ENCODE data around the gene FAM107A.
A peak's percentile ranks its signal among the peaks of the same experiment; 100 is the strongest.
"Not testable (repeated sequence)": the region's sequence is repeated elsewhere in the genome, so short reads cannot be mapped to it uniquely, and the experiment has no call there.

Gene FAM107A

DNA sequence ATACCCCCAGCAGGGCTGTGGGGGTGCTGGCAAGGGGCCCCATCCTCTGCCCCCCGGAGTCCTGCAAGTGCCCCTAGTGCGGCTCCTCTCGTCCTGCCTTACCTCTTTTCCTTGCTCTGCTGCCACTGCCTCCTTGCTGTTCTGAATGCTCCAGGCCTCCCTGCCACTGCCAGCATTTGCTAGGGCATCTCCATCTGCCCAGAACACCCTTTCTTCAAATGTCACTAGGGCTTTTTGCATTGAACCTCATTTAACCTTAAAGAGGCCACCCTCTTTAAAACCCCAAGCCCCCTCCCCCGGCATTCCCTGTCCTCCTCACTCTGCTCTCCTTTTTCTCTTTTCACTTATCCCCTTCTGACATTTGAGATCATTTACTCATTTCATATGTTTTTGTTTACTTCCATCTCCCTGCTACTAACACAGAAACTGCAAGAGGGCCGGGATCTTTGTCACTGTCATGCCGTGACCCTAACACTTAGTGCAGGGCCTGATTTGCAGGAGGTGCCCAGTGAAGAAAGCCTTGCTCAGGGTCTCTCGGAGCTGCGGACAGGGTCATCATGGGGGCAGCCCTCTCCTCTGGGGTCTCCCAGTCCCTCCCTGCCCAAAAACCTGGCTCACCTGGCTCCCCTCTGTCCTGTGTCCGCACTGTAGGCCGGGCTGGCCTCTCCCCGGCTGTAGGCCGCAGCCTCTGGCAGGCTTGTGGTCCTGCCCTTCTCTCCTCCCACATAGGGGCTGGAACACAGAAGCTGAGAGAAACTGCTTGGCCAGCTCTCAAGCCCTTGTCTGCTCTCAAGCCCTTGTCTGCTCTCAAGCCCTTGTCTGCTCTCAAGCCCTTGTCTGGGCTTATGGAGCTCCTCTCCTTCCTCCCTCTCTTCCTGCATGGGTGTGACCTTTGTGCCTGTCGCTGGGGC lies 40.4 kb downstream of the FAM107A start, which contains the start of gene ACOX2:
Gene ACOX2, minus strand, starts transcription at position 690 of the 911 bp plus-strand sequence. CDS start 2,084 bp downstream, outside the sequence.
- no peak for DNase-seq (ENCODE audit: low spot score)

DNA sequence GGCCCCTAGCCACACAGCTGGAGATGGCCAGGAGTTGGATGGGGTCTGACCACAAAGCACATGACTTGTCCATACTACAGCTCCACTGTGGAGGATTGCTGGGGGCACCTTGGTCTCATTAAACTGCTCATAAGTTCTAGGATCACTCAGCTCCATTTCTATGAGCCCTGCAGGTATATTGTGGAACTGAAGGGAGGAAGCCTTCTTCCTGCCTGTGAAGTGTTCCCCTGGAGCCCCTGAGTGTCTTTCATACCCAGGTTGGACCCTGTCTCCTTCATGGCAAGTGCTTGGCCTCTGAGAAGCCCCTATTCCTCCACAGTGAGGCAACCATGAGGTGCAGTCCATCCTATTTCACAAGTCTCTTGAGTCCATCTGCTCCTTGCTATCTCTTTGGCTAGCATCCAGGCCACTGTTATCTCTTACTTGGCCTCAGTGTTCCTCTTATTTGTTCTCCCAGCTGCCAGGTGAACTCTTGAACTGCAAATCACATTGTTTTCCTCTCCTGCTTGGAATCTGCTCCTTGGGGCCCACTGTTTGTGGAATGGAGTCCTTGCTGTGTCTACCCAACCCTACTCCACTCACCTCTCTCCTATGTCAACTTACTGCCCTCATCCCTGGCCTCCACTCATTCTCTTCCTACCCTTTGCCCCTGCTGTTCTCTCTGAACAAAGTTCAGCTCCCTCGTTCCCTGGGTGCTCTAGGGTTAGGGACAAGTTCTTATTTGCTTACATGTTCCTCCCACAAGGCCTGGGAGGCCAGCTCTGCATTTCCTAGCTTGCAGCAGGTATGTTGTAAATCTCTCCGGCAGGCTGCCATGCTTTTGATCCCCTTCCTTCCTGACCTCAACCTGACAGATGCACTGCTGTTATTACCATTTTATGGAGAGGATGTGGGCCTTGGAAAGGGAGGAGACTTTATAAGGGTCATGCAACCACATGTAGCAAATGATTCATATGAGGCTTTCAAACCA lies 41.4 kb downstream of the FAM107A start:
- DNase-seq (ENCODE audit: low spot score): no peak

DNA sequence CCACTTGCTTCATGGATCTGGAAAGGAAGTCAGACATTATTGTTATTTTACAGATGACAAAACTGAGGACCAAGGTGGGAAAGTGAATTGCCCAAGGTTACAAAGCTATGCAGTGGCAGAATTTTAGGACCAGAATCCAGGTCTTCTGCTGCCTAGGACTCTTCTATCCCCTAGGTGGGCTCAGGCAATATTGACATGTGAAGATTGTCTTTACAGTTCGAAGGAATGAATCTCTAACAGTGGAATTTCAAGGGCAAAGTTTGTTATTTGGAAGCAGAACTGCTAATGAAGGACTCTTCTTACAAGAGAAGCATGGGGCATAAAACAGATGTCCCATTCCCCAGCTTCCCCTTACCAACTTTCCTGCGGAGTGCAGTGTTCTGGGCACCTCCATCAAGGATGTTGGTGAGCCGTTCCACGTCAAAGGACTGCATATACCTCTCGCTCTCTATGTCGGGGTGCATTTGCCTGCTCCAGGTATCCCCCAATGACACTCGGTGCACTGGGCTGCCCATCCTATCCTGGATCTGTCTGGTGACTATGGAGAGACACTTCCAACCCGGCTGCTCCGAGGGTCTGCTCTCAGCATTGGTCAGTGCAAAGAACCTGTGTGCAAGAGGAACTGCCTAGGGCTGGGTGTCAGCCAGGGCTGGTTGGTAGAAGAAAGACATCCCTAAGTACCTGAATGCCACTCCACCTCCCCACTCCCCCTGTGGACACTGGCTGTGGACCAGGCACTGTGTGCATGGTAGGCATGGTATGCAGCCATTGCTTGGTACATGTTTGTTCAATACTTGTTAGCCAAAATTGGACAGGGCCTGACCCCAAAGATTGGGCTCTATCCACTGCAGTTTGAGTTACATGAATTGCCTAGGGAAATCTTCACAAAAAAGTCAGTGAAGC lies 42.3 kb downstream of the FAM107A start:
- DNase-seq (ENCODE audit: low spot score): no peak

DNA sequence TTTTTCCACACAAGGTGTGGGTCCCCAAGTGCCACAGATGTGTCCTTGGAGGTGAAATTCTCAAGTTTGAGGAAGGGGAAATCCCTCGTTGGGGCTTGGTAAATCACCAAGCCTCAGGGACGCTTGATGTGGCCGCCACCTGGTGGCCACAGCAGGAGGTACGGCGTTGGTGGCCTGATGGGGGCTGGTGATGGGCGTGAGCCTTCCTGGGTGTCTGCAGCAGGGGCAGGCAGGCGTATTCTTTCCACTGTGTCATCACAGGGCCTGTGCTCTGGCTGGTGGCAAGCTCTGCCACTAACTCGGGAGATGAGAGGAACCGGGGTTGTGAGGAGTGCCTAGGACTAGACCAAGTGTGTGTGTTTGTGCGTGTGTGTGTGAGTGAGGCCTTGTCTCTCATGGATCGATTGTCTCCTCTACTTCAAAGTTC lies 44.4 kb downstream of the FAM107A start:
- DNase-seq (ENCODE audit: low spot score): peak; percentile 87

GRCh38 chr3:58531956-58532355 lies 45.2 kb downstream of the FAM107A start:
- DNase-seq (ENCODE audit: low spot score): peak; percentile 17

DNA sequence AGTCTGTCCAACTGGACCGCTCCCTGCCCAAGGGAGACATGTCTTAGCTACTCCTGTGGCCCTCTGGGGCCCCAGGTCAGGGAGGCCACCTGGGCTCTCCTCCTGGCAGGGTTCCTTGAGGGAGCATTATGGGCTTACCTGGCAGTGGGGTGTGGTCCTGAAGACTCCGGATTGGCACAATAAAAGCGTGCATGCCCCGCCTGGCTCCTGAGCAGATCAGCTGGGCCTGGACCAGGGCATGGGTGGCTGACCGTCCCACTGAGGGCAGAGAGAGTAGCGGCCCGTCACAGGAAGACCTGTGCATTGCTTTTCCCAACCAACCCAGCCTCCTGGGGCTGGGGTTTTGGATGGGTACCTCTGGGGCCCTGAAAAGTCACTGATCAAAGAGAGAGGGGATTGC lies 45.6 kb downstream of the FAM107A start:
- no peak for DNase-seq (ENCODE audit: low spot score)

DNA sequence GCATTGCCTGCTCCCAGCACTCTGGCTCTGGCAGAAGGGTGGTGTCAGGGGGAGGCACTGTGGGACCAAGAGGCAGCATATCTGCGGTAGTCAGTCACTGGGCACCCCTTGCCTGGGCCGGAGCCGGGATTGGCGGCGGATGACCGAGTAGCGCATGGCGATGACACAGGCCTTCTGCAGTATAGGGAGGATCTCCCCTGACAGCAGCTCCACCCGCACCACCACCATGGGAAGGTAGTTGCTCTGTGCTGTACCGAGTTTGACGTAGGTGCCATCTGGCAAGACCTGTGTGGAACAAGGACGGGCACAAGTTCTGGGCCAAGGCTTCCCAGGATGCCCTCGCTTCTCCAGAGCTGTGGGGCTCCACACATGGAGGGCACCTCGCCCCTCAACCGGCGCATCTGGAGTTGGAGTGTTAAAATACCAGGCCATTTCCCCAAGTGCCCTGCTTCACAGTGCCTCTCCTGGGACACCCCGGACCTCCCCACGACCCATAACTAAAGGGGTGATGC lies 46.8 kb downstream of the FAM107A start:
- no peak for DNase-seq (ENCODE audit: low spot score)

GRCh38 chr3:58529516-58530353 lies 47.5 kb downstream of the FAM107A start:
- DNase-seq (ENCODE audit: low spot score): peak; percentile 9

DNA sequence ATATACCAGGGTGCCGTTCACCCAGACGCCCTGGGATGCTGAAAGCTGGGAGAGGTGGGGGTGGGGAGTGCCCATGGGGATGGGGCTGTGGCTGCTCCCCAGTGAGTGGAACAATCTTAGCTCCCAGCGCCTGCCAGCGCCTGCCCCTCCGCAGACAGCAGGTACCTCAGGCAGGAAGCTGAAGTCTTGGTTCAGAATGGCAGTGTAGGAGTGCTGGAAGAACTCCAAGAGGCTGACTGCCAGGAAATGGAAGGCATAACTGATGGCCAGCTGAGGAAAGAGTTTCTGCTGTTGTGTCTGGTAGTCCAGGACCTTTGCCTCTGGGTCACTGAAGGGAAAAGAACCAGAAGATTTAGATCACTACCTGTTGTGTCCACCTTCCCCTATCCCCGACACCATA lies 48.6 kb downstream of the FAM107A start:
- DNase-seq (ENCODE audit: low spot score): no peak

- not testable (repeated sequence) for DNase-seq (ENCODE audit: low spot score)
These were observed 49.8 kb downstream of the FAM107A start for GRCh38 chr3:58527440-58527839.

DNA sequence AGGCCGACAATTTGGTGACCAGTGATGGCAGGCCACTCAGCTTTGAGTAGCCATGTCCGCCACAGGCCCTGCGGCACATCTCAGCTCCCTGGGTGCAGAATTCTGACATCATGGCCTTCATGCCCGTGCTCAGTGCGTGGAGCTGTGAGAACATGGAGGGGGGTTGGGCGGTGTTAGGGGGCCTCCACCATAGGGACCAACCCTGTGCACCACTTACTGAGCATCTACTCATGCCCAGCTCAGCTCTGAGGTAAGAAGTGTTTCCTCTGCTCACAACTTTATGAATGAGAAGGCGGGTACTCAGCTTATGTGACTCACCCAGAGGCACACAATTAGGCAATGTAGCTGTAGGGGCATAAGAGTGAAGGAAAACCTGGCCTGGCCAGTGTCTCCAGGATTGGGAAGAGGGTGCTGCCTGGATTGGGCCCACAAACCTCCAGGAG lies 50.7 kb downstream of the FAM107A start:
- DNase-seq (ENCODE audit: low spot score): peak; percentile 23

- DNase-seq (ENCODE audit: low spot score): no peak
These were observed 52.8 kb downstream of the FAM107A start for GRCh38 chr3:58524326-58524888.

- DNase-seq (ENCODE audit: low spot score): no peak
These were observed 54.3 kb downstream of the FAM107A start for GRCh38 chr3:58522759-58523425.

- no peak for DNase-seq (ENCODE audit: low spot score)
These were observed 55.1 kb downstream of the FAM107A start for GRCh38 chr3:58521917-58522631.

- no peak for DNase-seq (ENCODE audit: low spot score)
These were observed 55.9 kb downstream of the FAM107A start for GRCh38 chr3:58521336-58521670.

- no peak for DNase-seq (ENCODE audit: low spot score)
These were observed 56.5 kb downstream of the FAM107A start for GRCh38 chr3:58520403-58521335.

GRCh38 chr3:58519668-58520402 lies 57.4 kb downstream of the FAM107A start:
- DNase-seq (ENCODE audit: low spot score): no peak

Measured in activated CD4-positive, alpha-beta T cell treated with anti-CD3 and anti-CD28 coated beads, Interleukin-2, Interleukin-4, amounts not matched to agents 100 ng/mL and 50 ng/mL, durations not matched to agents 16 hours and 8 hours (primary cell).